Stimulated activated CD8-positive, alpha-beta memory T cell treated with anti-CD3 and anti-CD28 coated beads, Interleukin-15, amount 100 ng/mL, for 48 hours (primary cell): ENCODE data around the gene PBX3.

Source experiments
- DNase-seq, 2 donors: peaks; one replicate each; pipeline ENCODE4 v3.0.0-alpha.2; 2020; ENCODE audit warnings: low read depth in 2 of 2

The PBX3 gene

DNA sequence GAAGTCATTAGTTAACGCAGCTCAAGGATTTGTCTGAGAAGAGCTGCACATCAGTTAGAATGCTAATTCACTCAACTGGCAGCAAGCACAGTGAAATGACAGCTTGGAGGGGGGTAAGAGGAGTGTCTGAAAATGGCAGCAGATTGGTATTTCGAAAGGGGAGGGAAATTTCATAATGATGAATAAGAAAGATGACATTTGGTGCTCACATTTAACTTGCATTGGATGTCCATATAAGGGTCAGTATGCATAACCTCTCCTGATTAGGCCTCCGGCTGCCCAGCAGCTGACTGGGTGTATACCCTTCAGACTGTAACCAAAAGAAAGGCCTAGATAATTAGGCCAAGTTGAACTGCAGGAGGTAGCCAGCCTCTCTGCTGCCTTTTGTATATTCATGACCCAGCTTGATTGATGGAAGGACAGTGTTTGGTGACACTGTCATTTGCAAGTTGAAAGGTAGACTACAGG, 131.0 kb downstream of the PBX3 start:
- no peak for DNase-seq

- no peak for DNase-seq
These were observed 133.9 kb downstream of the PBX3 start for GRCh38 chr9:125881042-125881441.

DNA sequence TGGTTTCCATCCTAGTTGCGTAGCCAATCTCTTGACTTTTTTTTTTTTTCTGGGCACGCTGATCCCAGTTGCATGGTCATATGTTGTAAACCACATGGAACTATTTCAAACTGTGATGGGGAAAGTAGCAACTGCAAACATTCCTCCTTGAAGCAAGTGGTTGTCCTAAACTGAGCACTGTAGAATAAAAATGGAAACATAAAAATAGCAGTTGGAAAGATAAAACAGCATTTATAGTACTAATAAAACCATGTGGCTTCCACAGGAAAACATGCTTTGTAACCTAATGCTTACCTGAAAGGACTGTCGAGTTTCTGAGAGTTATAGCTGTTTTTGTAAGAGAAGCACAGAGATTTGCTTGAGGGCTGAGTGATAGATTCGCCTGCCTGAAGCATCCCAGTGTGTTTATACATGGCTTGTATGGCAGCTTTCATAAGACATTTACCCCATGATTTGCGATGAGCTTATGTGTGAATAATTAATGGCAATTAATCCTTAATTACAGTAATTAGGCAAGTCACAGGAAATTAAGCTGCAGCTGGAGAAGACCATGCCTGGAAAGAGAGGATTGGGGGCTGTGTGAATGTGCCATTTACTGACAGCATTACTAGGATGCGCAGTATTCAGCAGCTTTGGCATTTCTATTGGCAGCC, 136.5 kb downstream of the PBX3 start:
- DNase-seq, result no peak

GRCh38 chr9:125884218-125884595, 137.0 kb downstream of the PBX3 start:
- no peak for DNase-seq

GRCh38 chr9:125885405-125886034, 138.3 kb downstream of the PBX3 start:
- DNase-seq, result no peak

DNA sequence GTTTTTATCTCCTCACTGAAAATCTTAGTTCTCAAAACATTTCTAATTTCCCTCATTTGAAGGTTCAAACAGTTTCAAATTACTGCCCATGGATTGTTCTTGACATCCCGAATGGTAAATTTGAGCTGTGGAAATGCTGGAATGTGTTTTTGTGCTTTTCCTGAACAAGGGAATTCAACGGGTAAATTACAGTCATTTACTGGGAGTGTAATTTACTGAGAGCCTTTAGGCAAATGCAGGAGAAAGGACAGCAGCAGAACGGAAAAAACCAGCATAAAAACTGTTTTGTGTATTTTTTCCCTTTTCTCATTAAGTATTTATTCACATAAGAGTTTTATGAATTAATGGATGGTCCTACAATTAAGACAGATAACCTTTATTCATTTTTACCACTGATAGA, 139.2 kb downstream of the PBX3 start:
- no peak for DNase-seq

DNA sequence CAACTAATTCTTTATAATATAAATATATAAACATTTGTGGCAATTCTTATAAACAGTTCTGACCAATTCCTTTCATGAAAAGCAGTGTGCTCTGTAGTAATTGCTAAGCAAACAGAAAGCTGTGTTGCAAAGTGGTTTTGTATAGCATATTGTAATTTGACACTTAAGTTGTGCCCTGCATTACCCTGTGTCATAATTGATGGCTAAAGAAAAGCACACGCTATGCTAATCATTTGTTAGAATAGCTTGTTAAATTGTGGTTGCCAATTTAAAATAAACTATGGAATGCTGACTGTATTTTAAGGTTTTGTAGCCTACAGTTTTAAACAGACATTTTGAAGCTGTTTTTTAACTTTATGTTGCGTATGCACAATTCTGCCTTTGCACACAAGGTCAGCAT, 140.0 kb downstream of the PBX3 start:
- no peak for DNase-seq

- DNase-seq, result no peak
These were observed 141.0 kb downstream of the PBX3 start for GRCh38 chr9:125888211-125888610.

GRCh38 chr9:125889112-125889475, 141.9 kb downstream of the PBX3 start:
- DNase-seq, result no peak

DNA sequence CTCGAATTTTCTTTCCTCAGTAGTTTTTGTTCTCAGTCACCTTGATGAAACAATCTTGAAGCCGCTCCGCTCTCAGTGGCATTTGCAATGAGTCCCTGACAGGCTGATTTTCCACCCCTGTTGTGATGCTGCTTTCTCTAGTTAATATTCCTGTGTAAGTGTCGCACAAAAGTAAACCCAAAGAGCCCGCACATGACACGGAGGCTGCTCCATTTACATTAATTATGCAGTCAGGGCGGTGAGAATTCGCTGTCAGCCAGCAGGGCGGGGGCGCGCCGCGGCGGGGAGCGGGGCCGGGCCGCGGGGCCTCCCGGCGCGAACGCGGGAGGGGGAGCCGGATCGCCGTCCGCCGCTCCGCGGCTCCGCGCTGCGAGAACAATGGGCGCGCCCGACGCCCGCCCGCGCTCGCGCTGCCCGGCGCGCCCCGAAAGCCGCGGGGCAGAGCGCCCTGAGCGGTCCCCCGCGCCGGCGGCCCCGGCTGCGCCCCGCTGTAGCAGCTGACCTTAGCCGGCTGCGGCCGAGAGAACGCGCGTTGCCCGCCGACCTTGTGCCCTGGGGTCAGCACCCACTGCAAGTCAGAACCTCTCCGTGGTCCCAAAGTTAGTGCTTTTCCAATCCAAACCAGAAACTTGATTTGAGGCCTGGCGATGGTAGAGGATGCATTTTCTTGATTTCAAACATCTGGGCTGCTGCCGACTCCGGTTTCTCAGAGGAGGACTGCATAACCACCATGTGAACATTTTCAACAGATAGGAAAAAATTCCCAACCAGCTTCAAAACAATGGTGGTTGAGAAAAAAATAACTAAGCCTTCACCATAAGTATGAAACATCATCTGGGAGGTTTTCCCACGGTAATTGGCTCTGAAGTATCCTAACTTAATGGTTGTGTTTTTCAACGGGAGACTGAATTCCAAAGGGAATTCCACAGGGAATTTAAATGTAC, 142.6 kb downstream of the PBX3 start:
- DNase-seq, result peak in 1 of 2 donors; percentile 8

DNA sequence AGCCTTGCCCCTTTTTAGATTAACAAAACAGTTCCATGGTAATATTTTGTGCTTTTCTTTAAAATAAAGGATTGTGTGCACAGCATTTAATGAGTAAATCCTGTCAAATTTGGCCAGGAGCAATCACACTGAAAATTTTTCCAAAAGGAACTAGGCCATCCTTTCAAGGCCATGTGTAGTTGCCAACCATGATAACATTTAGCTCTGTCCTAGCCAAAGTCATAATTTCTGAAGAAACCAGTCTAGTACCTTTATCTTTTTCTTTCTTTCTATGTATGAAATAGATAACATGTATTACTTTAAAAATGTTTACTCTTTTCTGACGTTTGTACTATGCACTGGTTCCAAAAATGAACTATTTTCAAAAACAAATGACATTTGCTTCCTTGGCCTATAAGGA, 143.7 kb downstream of the PBX3 start:
- no peak for DNase-seq

GRCh38 chr9:125893277-125893676, 146.1 kb downstream of the PBX3 start:
- DNase-seq, result no peak

DNA sequence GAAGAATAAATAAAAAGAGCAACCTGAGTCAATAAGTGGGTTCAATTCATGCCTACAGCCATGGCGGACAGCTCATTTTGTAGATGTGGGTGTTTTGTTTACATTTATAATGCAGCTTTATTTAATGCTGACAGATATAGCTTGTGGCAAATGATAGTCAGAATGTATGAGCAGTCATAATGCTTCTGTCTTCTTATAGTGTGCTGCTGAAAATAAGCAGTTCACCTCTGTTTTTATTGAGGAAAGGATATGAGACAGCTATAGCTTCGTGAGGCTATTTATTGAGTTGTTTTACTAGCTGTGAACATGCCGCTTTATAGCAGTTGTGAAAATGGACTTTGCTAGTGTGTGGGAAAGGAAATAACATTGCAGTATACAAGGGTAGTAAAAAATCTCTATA, 147.4 kb downstream of the PBX3 start:
- no peak for DNase-seq

GRCh38 chr9:125896404-125896803, 149.2 kb downstream of the PBX3 start:
- DNase-seq, result no peak

DNA sequence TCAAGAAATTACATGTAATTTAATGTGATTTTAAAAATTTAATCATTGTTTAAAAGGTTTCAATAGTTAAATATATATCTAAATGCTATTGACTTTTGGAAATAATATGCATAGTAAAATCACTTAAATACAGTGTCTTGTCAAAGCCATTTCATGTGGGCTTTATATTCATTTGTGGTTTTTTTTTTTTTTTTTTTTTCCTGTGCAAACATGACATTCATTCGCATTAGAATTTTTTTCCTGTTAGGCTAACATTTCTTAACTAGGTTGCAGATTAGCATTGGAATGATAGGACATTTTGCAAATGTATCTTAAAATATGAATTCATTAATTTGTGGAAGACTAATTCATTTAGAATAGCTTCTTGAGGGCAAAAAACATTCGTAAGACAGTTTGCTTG, 149.8 kb downstream of the PBX3 start:
- DNase-seq, result no peak

DNA sequence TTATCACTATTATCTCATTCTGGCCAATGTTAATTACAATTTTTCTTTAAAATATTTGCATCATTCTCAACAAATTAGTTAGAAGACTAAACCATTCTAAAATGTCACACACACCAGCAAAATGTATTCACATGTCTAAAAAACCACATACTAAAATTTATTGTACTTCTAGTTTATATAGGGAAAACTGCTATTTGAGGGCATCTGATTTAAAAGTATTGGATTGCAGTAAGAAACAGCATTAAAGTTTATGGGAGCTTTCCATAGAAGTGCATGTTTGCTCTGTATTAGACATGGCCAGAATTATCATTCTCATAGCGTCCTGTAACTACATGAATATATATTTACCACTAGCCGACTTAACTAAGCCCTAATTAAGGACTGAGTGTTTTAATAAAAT, 150.3 kb downstream of the PBX3 start:
- DNase-seq, result no peak

DNA sequence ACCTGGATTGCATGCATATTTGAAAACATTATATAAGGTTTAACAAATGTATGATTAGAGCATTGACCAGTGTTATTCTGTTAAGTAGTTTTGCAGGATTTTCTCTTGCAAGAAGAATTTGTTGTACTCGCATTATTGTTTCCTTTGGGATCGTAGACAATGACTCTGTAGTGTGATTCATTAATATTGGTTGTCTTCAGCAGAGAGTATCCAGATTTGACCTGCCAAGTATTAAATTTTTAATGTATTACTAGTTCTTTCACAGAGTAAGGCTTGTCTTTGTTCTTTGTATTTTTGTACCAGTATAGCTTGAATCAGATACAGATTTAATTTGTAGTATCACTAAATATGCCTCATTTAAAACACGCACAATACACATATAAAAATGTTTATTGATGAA, 155.0 kb downstream of the PBX3 start:
- DNase-seq, result no peak

- DNase-seq, result no peak
These were observed 155.8 kb downstream of the PBX3 start for GRCh38 chr9:125902831-125903512.

- no peak for DNase-seq
These were observed 157.1 kb downstream of the PBX3 start for GRCh38 chr9:125904155-125904851.

- DNase-seq, result no peak
These were observed 159.0 kb downstream of the PBX3 start for GRCh38 chr9:125906144-125906543.

DNA sequence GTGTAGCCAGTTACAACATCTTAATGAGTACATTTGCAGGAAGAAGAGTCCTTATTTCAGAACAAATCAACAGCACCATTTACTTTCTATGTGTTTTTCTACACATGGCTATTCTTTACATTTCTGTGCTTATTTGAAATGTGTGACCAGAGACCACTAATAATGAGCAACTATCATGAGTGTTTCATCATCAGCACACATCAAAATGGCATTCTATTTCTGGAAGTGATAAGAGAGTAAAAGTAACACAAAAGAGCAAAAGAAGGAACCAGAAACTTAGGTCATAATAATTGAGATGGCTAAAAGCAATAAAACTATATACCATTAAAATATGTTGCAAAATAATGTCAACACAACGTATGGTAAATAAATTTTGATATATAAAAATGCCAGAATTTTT, 159.7 kb downstream of the PBX3 start:
- DNase-seq, result no peak

- no peak for DNase-seq
These were observed 161.0 kb downstream of the PBX3 start for GRCh38 chr9:125908136-125908535.
